ENCODE data around the gene AUNIP. TPM values are rescaled to one million over a fixed set of nuclear protein-coding genes. Genes with fewer than 3 reads are reported as not detected.
A peak's percentile ranks its signal among the peaks of the same experiment; 100 is the strongest.

The AUNIP gene
- total and polyA plus RNA-seq, 9 donors = 0.23 to 0.75 (median 0.44) TPM; not detected in 1

GRCh38 chr1:25813734-25814471, 45.4 kb downstream of the AUNIP start:
- TF ChIP-seq EP300 (IDR thresholded peaks at IDR 0.05) (no peak), POLR2A (IDR thresholded peaks at IDR 0.05) (no peak)
- TF ChIP-seq, protein P1, sequence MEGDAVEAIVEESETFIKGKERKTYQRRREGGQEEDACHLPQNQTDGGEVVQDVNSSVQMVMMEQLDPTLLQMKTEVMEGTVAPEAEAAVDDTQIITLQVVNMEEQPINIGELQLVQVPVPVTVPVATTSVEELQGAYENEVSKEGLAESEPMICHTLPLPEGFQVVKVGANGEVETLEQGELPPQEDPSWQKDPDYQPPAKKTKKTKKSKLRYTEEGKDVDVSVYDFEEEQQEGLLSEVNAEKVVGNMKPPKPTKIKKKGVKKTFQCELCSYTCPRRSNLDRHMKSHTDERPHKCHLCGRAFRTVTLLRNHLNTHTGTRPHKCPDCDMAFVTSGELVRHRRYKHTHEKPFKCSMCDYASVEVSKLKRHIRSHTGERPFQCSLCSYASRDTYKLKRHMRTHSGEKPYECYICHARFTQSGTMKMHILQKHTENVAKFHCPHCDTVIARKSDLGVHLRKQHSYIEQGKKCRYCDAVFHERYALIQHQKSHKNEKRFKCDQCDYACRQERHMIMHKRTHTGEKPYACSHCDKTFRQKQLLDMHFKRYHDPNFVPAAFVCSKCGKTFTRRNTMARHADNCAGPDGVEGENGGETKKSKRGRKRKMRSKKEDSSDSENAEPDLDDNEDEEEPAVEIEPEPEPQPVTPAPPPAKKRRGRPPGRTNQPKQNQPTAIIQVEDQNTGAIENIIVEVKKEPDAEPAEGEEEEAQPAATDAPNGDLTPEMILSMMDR (IDR thresholded peaks at IDR 0.05) = no peak
- no peak for DNase-seq
- 85 to 88% (median 87%) methylated on average over 24 of the region's 24 CpGs for WGBS, 3 donors
- Histone ChIP-seq H3K36me3 (no peaks in the 10 kb centered on the region), H3K4me1 (ENCODE audit: insufficient read depth) (peaks cover 4% of the 10 kb centered on the region), H3K27me3 (no peaks in the 10 kb centered on the region), H3K27ac (no peak overlapping the region), H3K9me3 (no peaks in the 10 kb centered on the region), H3K4me3 (no peak overlapping the region)
- intact Hi-C loops (cut with DNase I) = loop anchor here in 1 of 4 donors (5.0 kb wide), 1 partner anchor 572 kb away; no protein-coding TSS in a partner anchor

DNA sequence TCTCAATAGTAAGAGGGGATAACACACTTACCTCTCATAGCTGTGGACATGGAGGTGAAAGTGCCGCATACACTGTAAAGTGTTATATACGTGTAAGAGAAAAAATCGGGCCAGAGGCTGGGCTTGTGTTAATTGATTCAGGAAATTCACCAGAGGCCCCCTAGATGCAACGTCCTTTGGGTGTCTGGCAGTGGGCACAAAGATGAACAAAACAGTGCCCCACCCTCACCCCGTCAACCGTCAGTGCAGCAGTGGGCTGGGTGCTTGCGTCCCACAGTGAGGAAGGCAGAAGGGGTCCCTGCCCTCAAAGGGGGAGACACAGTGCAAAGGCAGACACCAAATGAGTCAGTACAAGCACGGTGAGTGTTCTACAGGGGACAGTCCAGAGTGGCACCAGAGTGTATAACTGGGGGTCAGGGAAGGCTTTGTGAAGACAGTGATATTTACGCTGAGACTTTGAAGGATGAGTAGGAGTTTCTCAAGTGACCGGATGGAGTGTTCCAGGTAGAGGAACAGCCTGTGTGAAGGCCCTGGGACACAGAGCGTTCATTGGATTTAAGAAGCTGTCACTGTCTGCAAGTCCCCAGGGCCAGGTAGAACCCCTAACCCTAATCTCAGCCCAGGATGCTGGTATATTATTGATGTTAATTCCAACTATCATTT, 46.1 kb downstream of the AUNIP start:
- H3K27me3 ChIP-seq = no peaks in the 10 kb centered on the region
- no peak overlapping the region for H3K4me3 ChIP-seq
- no peak for DNase-seq
- TF ChIP-seq EP300 (IDR thresholded peaks at IDR 0.05) (no peak), POLR2A (IDR thresholded peaks at IDR 0.05) (no peak)
- TF ChIP-seq, protein P1 (IDR thresholded peaks at IDR 0.05) = no peak
- no peaks in the 10 kb centered on the region for H3K36me3 ChIP-seq
- 79 to 84% (median 80%) methylated on average over 11 of the region's 11 CpGs for WGBS, 3 donors
- intact Hi-C loops (cut with DNase I) = loop anchor here in 1 of 4 donors (5.0 kb wide), 1 partner anchor 571 kb away; no protein-coding TSS in a partner anchor
- H3K9me3 ChIP-seq = no peaks in the 10 kb centered on the region
- no peaks in the 10 kb centered on the region for H3K4me1 ChIP-seq (ENCODE audit: insufficient read depth)
- no peak overlapping the region for H3K27ac ChIP-seq

DNA sequence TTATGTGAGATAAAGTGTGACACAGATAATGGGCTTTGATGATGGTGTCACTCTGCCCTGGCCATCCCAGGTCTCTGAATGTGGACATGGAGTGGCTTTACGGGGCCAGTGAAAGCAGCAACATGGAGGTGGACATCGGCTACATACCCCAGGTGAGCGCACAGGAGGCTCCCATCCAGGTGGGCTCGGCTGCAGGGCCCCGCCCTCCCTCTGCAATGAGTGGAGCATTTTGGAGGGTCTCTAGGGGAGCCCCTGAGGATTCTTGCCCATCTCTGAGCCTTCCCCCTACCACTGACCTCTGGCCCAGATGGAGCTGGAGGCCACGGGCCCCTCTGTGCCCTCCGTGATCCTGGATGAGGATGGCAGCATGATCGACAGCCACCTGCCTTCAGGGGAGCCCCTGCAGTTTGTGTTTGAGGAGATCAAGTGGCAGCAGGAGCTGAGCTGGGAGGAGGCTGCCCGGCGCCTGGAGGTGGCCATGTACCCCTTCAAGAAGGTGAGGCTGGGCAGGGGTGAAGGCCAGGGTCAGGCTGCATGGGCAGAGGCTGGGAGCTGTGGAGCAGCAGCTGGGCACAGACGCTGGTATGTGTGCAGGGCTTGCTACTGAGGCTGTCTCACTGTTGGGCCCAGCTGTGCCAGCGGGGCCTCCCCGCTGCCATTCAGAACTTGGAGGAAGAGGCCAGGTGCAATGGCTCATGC, 47.7 kb downstream of the AUNIP start:
- Histone ChIP-seq H3K4me3 (no peak overlapping the region), H3K4me1 (ENCODE audit: insufficient read depth) (no peaks in the 10 kb centered on the region), H3K9me3 (no peaks in the 10 kb centered on the region), H3K36me3 (no peaks in the 10 kb centered on the region), H3K27me3 (no peaks in the 10 kb centered on the region), H3K27ac (no peak overlapping the region)
- WGBS, 3 donors = 88 to 90% (median 89%) methylated on average over 12 to 13 of the region's 13 CpGs
- intact Hi-C loops (cut with DNase I) = loop anchor here in 1 of 4 donors (5.0 kb wide), 1 partner anchor 569 kb away; no protein-coding TSS in a partner anchor
- no peak for TF ChIP-seq EP300 (IDR thresholded peaks at IDR 0.05)
- no peak for TF ChIP-seq POLR2A (IDR thresholded peaks at IDR 0.05)
- TF ChIP-seq, protein P1 (IDR thresholded peaks at IDR 0.05) = no peak
- peak in 2 of 5 donors; percentile 21 to 33 for DNase-seq

All from ovary (tissue), 9 donors.